DOHH2 (cell line): ENCODE measurements around the gene SF3B2.

ENCODE experiments used
- H3F3A ChIP-seq: fragments of 200-600 bp; sonication (generic), shearing (Covaris generic); 2 replicates; pipeline ENCODE4 v1.6.0; 2016; ENCODE audit warnings: antibody characterized with exemption, mild to moderate bottlenecking; ENCODE audit not compliant: control insufficient read depth, insufficient read depth
- H3K27ac ChIP-seq: fragments of 200-600 bp; sonication (generic); 2 replicates; pipeline ENCODE4 v1.5.1; 2014; ENCODE audit warnings: low read depth, mild to moderate bottlenecking, low read length, moderate library complexity
- H3K27me3 ChIP-seq: fragments of 200-600 bp; sonication (generic); 2 replicates; pipeline ENCODE4 v1.6.1; 2014; ENCODE audit warnings: mild to moderate bottlenecking, low read length, mixed read lengths; ENCODE audit not compliant: control insufficient read depth
- H3K36me3 ChIP-seq: fragments of 200-600 bp; sonication (generic); 2 replicates; pipeline ENCODE4 v1.6.1; 2014; ENCODE audit warnings: mild to moderate bottlenecking, low read length, moderate library complexity, mixed read lengths; ENCODE audit not compliant: control insufficient read depth
- H3K4me1 ChIP-seq: fragments of 200-600 bp; sonication (generic); 2 replicates; pipeline ENCODE4 v1.6.1; 2014; ENCODE audit warnings: mild to moderate bottlenecking, low read length, mixed read lengths; ENCODE audit not compliant: control insufficient read depth
- H3K4me2 ChIP-seq: fragments of 200-600 bp; sonication (generic); 2 replicates; pipeline ENCODE4 v1.6.0; 2014; ENCODE audit warnings: mild to moderate bottlenecking, low read length, moderate library complexity
- H3K4me3 ChIP-seq: fragments of 200-600 bp; sonication (generic); 2 replicates; pipeline ENCODE4 v1.5.1; 2014; ENCODE audit warnings: mild to moderate bottlenecking, low read length, mixed read lengths
- H3K79me2 ChIP-seq: fragments of 200-600 bp; sonication (generic); 2 replicates; pipeline ENCODE4 v1.6.1; 2014; ENCODE audit warnings: mild to moderate bottlenecking, low read length, mixed read lengths; ENCODE audit not compliant: control insufficient read depth
- H3K9me2 ChIP-seq: fragments of 200-600 bp; sonication (generic); replicated peaks from 2 replicates; pipeline ENCODE4 v1.6.1; 2014; ENCODE audit warnings: mild to moderate bottlenecking, low read length, mixed read lengths; ENCODE audit not compliant: control insufficient read depth
- H3K9me3 ChIP-seq: fragments of 200-600 bp; sonication (generic); 2 replicates; pipeline ENCODE4 v1.6.1; 2014; ENCODE audit warnings: antibody characterized with exemption, low read length, mixed read lengths; ENCODE audit not compliant: control insufficient read depth, insufficient read depth
- H4K20me1 ChIP-seq: fragments of 200-600 bp; sonication (generic); 2 replicates; pipeline ENCODE4 v1.6.0; 2014; ENCODE audit warnings: low read depth, mild to moderate bottlenecking, antibody characterized with exemption, low read length, moderate library complexity; ENCODE audit not compliant: control insufficient read depth, insufficient read depth
- EZH2phosphoT487 ChIP-seq: fragments of 200-600 bp; sonication (generic); IDR thresholded peaks from 2 replicates; pipeline ENCODE4 v1.6.1; 2017; ENCODE audit warnings: borderline replicate concordance, mild to moderate bottlenecking, antibody characterized with exemption, low read length, moderate library complexity, mixed read lengths
- TF ChIP-seq, protein P1 (sequence below): fragments of 200-600 bp; sonication (generic); IDR thresholded peaks from one replicate; pipeline ENCODE4 v1.5.1; 2014; ENCODE audit warnings: antibody characterized with exemption, mild to moderate bottlenecking, low read depth, low read length; ENCODE audit not compliant: poor library complexity, severe bottlenecking

The SF3B2 gene

DNA sequence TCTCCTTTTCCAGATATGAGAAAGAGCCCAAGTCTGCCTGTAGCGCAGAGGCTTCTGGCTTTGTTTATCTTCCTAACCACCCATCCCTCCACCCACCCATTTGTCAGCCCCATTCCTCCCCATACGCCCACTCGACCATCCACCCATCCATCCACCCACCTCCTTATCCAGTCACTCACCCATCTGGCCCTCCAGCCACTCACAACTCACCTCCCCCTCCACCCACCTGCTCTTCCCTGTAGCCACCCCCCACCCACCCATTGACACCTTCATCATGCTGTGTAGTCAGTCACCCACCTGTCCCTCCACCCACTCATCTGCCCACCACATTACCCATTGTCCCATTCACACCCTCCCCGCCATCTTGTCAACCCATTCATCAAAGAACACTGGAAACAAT is 34.8 kb upstream of the SF3B2 start:
- Histone ChIP-seq H3K4me2 (no peak overlapping the region), H3K9me3 (no peaks in the 10 kb centered on the region), H4K20me1 (no peaks in the 10 kb centered on the region), H3K27ac (no peak overlapping the region), H3K27me3 (no peaks in the 10 kb centered on the region; the same call in 1 of the 2 replicates), H3K79me2 (no peaks in the 10 kb centered on the region), H3K36me3 (no peaks in the 10 kb centered on the region), H3K4me3 (no peak overlapping the region), H3F3A (no peaks in the 10 kb centered on the region), H3K4me1 (peaks cover 1% of the 10 kb centered on the region; the same call in 1 of the 2 replicates), H3K9me2 (no peaks in the 10 kb centered on the region)
- TF ChIP-seq, protein P1, sequence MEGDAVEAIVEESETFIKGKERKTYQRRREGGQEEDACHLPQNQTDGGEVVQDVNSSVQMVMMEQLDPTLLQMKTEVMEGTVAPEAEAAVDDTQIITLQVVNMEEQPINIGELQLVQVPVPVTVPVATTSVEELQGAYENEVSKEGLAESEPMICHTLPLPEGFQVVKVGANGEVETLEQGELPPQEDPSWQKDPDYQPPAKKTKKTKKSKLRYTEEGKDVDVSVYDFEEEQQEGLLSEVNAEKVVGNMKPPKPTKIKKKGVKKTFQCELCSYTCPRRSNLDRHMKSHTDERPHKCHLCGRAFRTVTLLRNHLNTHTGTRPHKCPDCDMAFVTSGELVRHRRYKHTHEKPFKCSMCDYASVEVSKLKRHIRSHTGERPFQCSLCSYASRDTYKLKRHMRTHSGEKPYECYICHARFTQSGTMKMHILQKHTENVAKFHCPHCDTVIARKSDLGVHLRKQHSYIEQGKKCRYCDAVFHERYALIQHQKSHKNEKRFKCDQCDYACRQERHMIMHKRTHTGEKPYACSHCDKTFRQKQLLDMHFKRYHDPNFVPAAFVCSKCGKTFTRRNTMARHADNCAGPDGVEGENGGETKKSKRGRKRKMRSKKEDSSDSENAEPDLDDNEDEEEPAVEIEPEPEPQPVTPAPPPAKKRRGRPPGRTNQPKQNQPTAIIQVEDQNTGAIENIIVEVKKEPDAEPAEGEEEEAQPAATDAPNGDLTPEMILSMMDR = no peak
- TF ChIP-seq EZH2phosphoT487 = no peak

GRCh38 chr11:66020212-66020611 is 32.0 kb upstream of the SF3B2 start:
- no peak overlapping the region for H3K27ac ChIP-seq

GRCh38 chr11:66020618-66021357 is 31.4 kb upstream of the SF3B2 start:
- Histone ChIP-seq H3K4me3 (no peak overlapping the region), H3K36me3 (no peaks in the 10 kb centered on the region), H3F3A (no peaks in the 10 kb centered on the region), H3K27me3 (peaks cover 3% of the 10 kb centered on the region; the same call in 1 of the 2 replicates), H3K4me2 (no peak overlapping the region), H4K20me1 (no peaks in the 10 kb centered on the region), H3K4me1 (peaks cover 5% of the 10 kb centered on the region; the same call in 1 of the 2 replicates), H3K9me2 (no peaks in the 10 kb centered on the region), H3K79me2 (no peaks in the 10 kb centered on the region), H3K9me3 (no peaks in the 10 kb centered on the region), H3K27ac (no peak overlapping the region)
- no peak for TF ChIP-seq EZH2phosphoT487
- TF ChIP-seq, protein P1 = no peak

More at GRCh38 chr11:66020212-66020611, 32.0 kb upstream of the SF3B2 start:
- Histone ChIP-seq H3K4me3 (no peak overlapping the region), H3K4me1 (peaks cover 5% of the 10 kb centered on the region; the same call in 1 of the 2 replicates), H3K36me3 (no peaks in the 10 kb centered on the region), H3K27me3 (peaks cover 3% of the 10 kb centered on the region; the same call in 1 of the 2 replicates), H4K20me1 (no peaks in the 10 kb centered on the region), H3K9me2 (no peaks in the 10 kb centered on the region), H3F3A (no peaks in the 10 kb centered on the region), H3K9me3 (no peaks in the 10 kb centered on the region), H3K4me2 (no peak overlapping the region), H3K79me2 (no peaks in the 10 kb centered on the region)
- no peak for TF ChIP-seq EZH2phosphoT487
- TF ChIP-seq, protein P1 = no peak
